ENCODE data around the gene ROR1.

Gene ROR1

GRCh38 chr1:63982201-63982600 is 208.4 kb downstream of the ROR1 start:
- no peak for DNase-seq

DNA sequence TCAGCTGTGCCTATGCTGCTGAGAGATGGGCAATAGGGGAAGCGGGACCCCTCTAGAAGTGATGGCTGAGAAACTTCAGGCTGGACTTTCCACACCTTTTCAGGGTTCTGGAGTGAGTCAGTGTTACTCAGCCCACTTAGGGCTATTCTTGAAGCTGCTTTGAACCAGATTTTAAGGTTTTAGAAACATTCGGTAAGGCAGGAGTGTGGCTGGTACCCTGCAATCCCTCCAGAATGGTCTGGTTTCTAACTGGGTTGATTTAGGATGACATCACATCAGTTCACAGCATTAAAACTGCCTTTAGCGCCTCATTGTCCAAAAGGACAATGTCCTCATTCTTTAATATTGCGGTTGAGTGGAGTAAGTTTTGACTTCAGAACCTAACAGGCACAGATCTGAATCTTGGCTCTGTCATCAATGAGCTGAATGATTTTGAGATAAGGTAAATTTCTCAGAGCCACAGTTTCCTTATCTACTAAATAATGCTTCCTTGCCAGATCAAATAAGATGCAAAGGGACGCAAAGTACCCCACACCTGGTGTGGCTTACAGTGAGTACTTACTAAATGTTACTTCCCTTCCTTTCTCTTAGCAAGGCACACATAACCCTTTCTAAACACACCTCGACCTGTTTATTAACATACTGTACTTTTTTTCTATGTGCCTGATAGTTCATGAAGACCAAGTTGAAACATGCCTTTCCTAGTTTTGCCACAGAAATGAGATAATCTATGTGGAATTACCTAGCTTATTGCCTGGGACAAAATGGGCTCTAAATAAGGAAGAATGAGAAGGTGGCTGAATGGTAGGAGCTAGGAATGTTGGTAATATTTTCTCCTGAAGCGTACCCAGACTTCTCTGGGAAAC is 209.8 kb downstream of the ROR1 start:
- no peak for DNase-seq

GRCh38 chr1:63984257-63984929 is 210.6 kb downstream of the ROR1 start:
- no peak for DNase-seq

DNA sequence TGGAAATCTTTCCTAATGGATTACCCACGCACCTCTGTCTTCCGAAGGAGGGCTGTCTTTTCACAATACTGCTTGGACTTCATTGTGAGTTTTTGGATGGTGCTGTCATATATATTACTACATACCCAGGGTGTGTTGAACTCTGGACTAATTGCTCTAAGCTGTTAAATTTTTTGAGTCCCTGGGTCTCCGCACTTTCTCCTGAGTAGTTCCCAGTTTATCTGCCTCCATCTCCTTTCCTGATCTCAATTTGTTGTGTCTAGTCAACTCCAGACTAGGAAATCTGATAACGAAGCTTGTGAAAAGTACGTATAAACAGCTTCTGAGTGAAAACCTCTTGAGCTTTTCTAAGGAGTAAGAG is 211.1 kb downstream of the ROR1 start:
- DNase-seq, result no peak

DNA sequence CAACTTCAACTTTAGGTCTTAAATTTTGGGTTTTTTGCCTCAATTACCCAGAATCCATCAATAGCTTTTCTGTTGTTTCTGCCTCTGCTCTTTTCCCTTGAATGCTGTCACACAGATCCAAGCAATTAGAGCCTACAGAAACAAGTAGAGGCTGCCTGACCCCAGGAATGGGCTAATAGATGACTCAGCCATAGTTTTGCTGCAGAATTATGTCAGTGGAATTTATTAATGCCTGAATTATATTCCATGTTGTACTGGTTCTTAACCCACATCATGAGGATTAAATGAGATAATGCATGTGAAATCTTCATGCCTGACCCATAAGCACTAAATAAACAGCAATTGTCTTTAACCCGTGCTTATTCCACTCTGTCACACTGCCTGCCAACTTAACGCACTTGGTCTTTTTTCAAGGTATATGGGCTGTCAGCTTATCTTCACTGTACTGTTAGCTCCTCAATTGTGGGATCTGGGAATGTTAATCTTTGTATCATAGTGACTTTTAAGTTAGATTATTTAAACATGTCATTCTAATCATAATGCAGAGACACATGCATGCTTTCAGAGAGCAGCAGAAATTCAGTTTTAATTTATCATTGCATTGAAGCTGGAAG is 213.3 kb downstream of the ROR1 start:
- no peak for DNase-seq

- DNase-seq, result no peak
Observed at GRCh38 chr1:63987628-63988024, 213.8 kb downstream of the ROR1 start.

- DNase-seq, result no peak
Observed at GRCh38 chr1:63988941-63989340, 215.1 kb downstream of the ROR1 start.

- no peak for DNase-seq
Observed at GRCh38 chr1:63991685-63992084, 217.9 kb downstream of the ROR1 start.

GRCh38 chr1:64000021-64000420 is 226.2 kb downstream of the ROR1 start:
- DNase-seq, result no peak

DNA sequence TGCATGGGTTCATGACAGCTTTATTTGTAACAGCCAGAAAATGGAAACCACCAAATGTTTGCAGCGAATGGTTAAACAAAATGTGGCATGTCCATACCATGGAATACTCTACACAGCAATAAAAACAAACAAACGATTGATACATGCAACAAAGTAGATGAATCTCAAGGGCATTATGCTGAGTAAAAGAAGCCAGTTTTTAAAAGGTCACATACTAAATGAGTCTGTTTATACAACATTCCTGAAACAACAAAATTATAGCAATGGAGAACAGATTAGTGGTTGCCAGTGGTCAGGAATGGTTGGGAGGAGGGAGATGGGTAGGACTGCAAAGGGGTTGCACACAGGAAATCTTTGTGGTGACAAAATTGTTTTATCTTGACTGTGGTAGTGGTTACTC is 227.2 kb downstream of the ROR1 start:
- DNase-seq, result no peak

DNA sequence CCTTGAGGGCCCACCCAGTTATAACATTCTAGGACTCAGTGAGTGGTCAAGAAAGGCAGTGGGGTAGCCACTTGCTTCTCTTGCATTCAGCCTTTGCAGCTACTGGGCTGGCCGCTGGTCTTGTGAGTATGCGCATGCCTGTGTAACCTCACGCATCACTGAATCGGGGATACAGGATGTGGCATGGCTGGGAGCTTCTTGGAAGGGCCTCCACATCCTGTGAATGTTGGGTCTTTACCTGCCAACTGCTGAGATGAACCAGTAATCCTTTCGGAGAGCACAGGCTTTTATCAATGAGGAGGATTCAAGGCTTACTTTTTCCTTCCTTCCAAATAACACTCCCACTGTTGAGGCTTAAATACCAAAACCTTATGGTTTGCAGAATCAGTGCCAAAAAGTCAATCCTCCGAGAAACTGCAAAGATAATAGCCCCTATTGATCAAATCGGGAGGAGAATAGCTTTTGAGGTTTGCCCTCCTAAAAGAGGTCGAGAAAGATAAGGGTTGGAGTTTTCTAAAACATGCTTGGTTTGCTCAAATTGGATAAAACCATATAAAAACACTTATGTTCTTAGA is 230.7 kb downstream of the ROR1 start:
- no peak for DNase-seq

DNA sequence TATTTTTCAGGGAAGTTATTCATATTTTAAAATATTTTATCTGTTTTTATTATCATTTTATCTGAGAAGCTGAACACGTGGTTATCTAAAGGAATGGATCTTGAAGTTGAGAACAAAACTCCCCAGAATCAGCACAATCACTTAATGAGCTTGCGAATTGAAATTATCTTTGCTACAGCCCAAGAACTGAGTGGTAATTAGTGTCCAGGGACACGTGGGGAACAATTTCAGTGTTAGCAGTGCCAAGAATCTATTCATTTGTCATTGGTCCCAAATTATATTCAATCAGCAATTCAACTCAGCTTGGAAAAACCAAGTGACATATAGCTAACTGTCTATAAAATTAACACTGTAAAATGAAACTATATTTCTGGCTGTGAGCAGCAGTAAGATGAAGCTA is 232.0 kb downstream of the ROR1 start:
- DNase-seq, result no peak

- no peak for DNase-seq
Observed at GRCh38 chr1:64006276-64007051, 232.6 kb downstream of the ROR1 start.

DNA sequence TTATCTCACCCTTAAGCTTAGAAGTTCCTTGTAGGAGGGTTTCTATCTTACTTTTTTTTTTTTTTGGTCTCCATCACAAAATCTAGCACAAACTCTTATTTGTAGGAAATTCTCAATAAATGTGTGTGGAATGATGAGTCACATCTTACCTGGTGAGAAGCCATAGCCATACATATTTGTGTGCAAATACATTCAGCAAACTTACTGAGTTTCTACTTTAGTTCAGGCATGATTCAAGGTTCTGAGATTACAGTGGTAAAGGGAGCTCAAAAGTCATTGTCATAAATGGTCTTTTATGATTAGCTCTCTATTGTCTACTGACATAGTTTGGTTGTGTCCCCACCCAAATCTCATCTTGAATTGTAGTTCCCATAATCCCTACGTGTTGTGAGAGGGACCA is 236.5 kb downstream of the ROR1 start:
- no peak for DNase-seq

DNA sequence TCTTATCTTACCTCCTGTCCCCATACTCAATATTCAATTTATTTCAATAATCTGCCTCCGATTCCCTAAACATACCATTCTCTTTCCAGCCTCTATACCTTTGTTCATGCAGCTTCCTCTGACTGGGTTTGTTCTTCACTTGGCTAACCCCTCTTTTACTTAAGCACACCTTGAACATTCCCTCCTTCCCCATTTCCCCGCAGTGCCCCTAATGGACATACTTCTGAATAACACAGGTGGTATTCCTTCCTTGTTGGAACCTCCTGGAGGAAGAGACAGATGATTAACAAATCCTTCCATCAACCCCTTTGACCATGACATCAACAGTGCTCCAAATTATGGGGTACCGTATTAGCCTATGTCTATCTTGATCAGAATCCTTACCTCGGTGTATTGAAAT is 239.6 kb downstream of the ROR1 start:
- DNase-seq, result no peak

DNA sequence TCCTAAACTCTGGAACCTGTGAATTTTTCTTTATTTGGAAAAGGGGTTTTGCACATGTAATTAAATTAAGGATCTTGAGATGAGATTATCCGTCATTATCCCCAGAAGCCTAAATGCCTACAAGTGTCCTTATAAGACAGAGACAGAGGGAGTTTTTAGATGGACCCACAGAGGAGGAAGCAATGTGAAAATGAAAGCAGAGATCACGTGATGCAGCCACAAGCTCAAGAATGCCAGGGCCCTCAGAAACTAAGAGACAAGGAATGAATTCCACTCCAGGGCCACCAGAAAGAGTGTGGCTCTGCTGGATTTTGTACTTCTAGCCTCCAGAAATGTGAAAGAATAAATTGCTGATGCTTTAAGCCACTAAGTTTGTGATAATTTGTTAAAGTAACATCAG is 246.0 kb downstream of the ROR1 start:
- DNase-seq, result no peak

DNA sequence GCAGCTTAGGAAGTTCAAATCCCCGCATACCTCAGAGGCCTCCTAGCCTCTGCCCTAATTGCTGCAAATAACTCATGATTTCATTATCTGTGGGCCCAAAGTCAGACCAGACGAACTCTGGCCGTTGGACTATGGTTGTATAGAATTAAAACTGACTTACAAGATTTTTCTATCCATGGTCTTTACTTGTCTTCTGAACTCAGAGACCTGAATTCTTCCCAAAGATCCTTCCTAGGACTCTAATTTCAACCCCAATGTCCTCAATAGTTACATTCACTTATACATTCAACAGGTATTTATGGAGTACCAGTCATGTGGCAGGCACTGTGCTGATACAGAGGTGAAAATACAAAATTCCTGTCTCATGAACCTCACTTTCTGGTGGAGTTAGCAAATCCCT is 247.2 kb downstream of the ROR1 start:
- DNase-seq, result no peak

DNA sequence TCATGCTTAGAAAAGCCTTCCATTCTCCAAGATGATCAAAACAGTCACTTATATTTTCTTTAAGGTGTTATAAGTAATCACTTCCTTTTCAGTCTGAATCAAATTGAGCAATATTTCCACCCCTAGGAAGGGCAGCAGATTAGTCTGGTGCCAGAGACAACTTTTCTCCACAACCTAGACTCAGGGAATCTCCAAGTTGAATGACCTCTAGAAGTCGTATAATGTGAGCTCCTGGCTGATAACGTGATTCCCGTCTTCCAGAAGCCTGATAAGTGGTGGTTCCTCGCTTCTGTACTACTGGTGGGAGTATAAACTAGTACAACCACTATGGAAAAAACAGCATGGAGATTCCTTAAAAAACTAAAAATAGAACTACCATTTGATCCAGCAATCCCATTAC is 251.2 kb downstream of the ROR1 start:
- DNase-seq, result no peak

GRCh38 chr1:64029037-64029436 is 255.2 kb downstream of the ROR1 start:
- no peak for DNase-seq

DNA sequence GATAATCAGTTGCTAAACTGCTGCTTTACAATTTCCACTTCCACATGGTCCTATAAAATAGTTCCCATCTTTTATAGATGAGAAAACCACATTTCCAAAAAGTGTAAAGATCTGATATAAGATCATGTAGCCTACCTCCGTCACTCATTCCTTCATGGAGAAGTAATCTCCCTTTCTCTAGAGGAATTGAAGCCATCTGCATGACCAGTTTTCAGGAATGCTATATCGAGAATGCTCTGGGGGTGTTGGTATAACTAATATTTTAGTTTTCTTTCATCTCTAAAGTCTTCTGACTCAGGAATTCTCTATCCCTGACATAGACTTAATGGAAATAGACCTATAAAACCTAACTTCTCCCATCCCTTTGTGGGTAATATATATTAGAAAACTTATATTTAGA is 256.6 kb downstream of the ROR1 start:
- no peak for DNase-seq

DNA sequence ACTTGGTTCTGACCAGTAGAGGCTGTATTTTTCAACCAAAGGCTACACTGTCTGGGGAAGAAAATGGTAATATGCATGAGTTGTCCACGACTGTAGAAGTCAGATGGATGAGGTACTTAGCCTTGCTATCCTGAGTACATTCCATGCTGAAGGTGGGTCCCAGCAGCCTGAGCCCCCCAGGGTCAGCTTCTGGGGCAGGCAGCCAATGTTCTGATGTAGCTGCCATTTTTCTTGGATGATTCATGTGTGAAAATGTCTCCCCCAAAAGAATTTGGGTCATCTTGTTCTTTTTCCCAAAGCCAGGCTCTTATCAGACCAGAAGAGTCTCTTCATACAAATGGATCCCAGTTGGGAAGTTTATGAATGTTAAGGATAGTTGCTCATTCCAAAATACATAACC is 257.4 kb downstream of the ROR1 start:
- no peak for DNase-seq

GRCh38 chr1:64033667-64034220 is 259.9 kb downstream of the ROR1 start:
- no peak for DNase-seq

DNA sequence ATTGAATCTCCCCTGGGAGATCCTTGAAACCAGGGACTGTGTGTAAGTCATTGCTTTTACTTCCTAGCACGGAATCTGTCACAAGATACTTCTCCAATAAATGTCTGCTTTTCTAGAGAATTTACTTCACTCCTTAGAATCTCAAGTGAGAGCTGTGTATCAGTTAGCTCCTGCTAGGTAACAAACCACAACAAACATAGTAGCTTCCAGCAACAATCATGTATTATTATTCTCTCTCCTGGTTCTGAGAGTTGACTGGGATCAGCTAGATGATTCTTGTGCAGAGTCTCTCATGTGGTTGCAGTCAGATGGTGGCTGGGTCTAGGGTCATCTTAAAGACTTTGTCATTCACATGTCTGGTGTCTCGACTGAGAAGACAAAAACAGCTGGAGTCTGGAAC is 262.7 kb downstream of the ROR1 start:
- DNase-seq, result no peak

Data from stimulated activated CD4-positive, alpha-beta T cell treated with anti-CD3 and anti-CD28 coated beads, Interleukin-2, amount 100 ng/mL, for 24 hours (primary cell).